ENCODE results near the gene KIRREL2. TPM values are rescaled to one million over a fixed set of nuclear protein-coding genes. Genes with fewer than 3 reads are reported as not detected.

Gene KIRREL2
- total RNA-seq, 1 experiment from 2014 or later, result 3.1 TPM

GRCh38 chr19:35904311-35905068 is 47.8 kb downstream of the KIRREL2 start:
- Histone ChIP-seq H3K9me3 (ENCODE audit: control insufficient read depth, low read depth, low read length) (no peaks in the 10 kb centered on the region), H2AFZ (ENCODE audit: low read length) (no peak overlapping the region), H3K4me1 (ENCODE audit: insufficient read depth, low read length) (peaks cover 7% of the 10 kb centered on the region; the same call in 1 of the 2 replicates), H3T11ph (ENCODE audit: low read length) (no peak overlapping the region), H3K79me2 (ENCODE audit: insufficient read depth, low read length) (no peaks in the 10 kb centered on the region), H2AK5ac (ENCODE audit: insufficient read length, low read length) (no peak overlapping the region), H4K20me1 (ENCODE audit: control insufficient read depth, insufficient read depth, insufficient read length) (no peaks in the 10 kb centered on the region), H3K23ac (ENCODE audit: insufficient read length, low read depth, low read length) (no peak overlapping the region), H4K8ac (replicated peaks; ENCODE audit: insufficient read length, low read depth, low read length) (no peak overlapping the region), H3K14ac (ENCODE audit: insufficient read depth, low read length) (no peak overlapping the region), H2BK15ac (ENCODE audit: low read depth, low read length) (no peak overlapping the region), H3K4ac (ENCODE audit: low read depth, low read length) (no peak overlapping the region), H4K91ac (ENCODE audit: insufficient read length, low read depth, low read length) (no peak overlapping the region), H2BK120ac (ENCODE audit: low read depth, low read length, poor library complexity, severe bottlenecking) (no peak overlapping the region), H3K27ac (ENCODE audit: insufficient read length, low read depth, low read length) (no peak overlapping the region), H2BK5ac (ENCODE audit: insufficient read length, low read length) (no peak overlapping the region), H2BK20ac (ENCODE audit: low read depth, low read length, poor library complexity, severe bottlenecking) (no peak overlapping the region), H2BK12ac (ENCODE audit: insufficient read length, low read depth, low read length) (no peak overlapping the region), H3K56ac (ENCODE audit: insufficient read length, low read depth, low read length) (no peak overlapping the region), H3K23me2 (ENCODE audit: insufficient read length, low read depth, low read length, poor library complexity, severe bottlenecking) (peaks cover 5% of the 10 kb centered on the region), H3K27me3 (ENCODE audit: insufficient read depth, low read length) (no peaks in the 10 kb centered on the region), H3K18ac (ENCODE audit: insufficient read length, low read depth, low read length) (no peak overlapping the region), H3K4me2 (ENCODE audit: insufficient read depth, insufficient read length, low read length) (no peak overlapping the region), H3K79me1 (ENCODE audit: insufficient read depth, low read depth, low read length, poor library complexity, severe bottlenecking) (no peaks in the 10 kb centered on the region), H4K5ac (ENCODE audit: insufficient read length, low read depth, low read length) (no peak overlapping the region), H3K9ac (ENCODE audit: extremely low read depth, insufficient read length, low read length) (no peak overlapping the region)
- no peak for TF ChIP-seq CTCF (conservative IDR thresholded peaks at IDR 0.05)
- Mint-ChIP-seq H3K4me1 (peaks cover 21 to 44% of the 10 kb centered on the region in 2 experiments), H3K27ac (no peak overlapping the region), H3K9me3 (no peaks in the 10 kb centered on the region; a peak in 1 of 5 replicates), H3K4me3 (peak overlapping the region in 1 of 2 experiments; percentile 86; a peak in 2 of 5 replicates), H3K27me3 (ENCODE audit: low read depth) (peaks cover 12% of the 10 kb centered on the region), H3K36me3 (ENCODE audit: insufficient read depth in 1 of 3, low read depth in 3 of 3) (no peaks in the 10 kb centered on the region)
- no peak for DNase-seq
- WGBS (ENCODE audit: extremely low coverage, insufficient read length, low lambda C conversion rate), result no CpG with 5 or more reads among the region's 10 CpGs
